HepG2 (cell line): ENCODE results near the gene CHID1. TPM values are rescaled to one million over a fixed set of nuclear protein-coding genes. Genes with fewer than 3 reads are reported as not detected.

Experiments used
- ATAC-seq: fragments of 200-7000 bp; cut with Tn5 transposase; 3 replicates; pipeline ENCODE4 v1.9.1; 2020; ENCODE audit warnings: mild to moderate bottlenecking, moderate library complexity
- BruUV-seq: library from RNA; stranded (reverse); fragments of 400-500 nt; replicated peaks from 2 replicates; lab custom pipeline; 2021; lab: Mats Ljungman, UMichigan
- CTCF ChIA-PET: fragments of 300-600 bp; formaldehyde crosslinking; extraction: SDS; loops from one replicate; lab custom pipeline; 2021; ENCODE audit warnings: low total read pairs, inconsistent platforms, low intra/inter-chr PET ratio; lab: Yijun Ruan, JAX
- POLR2A ChIA-PET: fragments of 350-600 bp; sonication (Branson Sonifier 250); formaldehyde crosslinking; loops from one replicate; lab custom pipeline; 2020; ENCODE audit warnings: antibody characterized with exemption, inconsistent platforms; lab: Yijun Ruan, JAX
- DNase-seq: peaks from one replicate; pipeline ENCODE4 v3.0.0-alpha.2; 2015; ENCODE audit warnings: low spot score
- FAIRE-seq: peaks from 3 replicates; lab custom pipeline; 2011; peaks lifted over from hg19 to GRCh38; lab: Jason Lieb, UNC
- H2AFZ ChIP-seq: one replicate; pipeline ENCODE4 v1.6.1; 2011; ENCODE audit warnings: low read length, inconsistent platforms
- H3K27ac ChIP-seq: fragments of 300-600 bp; 3 replicates; pipeline ENCODE4 v1.8.0; 2011; ENCODE audit warnings: mixed run types, mild to moderate bottlenecking, mixed read lengths, low read length, inconsistent platforms; ENCODE audit not compliant: insufficient read depth; ENCODE audit errors: extremely low read length
- H3K27me3 ChIP-seq, 2 experiments: fragments of 200-600 bp in 1 of 2; 2 replicates in 1 of 2; 3 replicates in 1 of 2; pipeline versions ENCODE4 v1.6.0 to v1.8.0; 2011; ENCODE audit warnings: low read length in 2 of 2, mild to moderate bottlenecking in 2 of 2, moderate library complexity in 2 of 2, inconsistent platforms in 1 of 2; ENCODE audit not compliant: insufficient read depth in 2 of 2, control insufficient read depth in 1 of 2
- H3K36me3 ChIP-seq, 2 experiments: fragments of 200-600 bp in 1 of 2; replicated peaks in 1 of 2; 2 replicates in 1 of 2; 3 replicates in 1 of 2; pipeline versions ENCODE4 v1.5.1 to v1.8.0; 2011; ENCODE audit warnings: low read length in 2 of 2, inconsistent platforms in 1 of 2; ENCODE audit not compliant: insufficient read depth in 2 of 2, control insufficient read depth in 1 of 2
- H3K4me1 ChIP-seq: 2 replicates; pipeline ENCODE4 v1.5.1; 2012; ENCODE audit warnings: low read length, inconsistent platforms; ENCODE audit not compliant: insufficient read depth
- H3K4me2 ChIP-seq: 2 replicates; pipeline ENCODE4 v1.6.0; 2011; ENCODE audit warnings: low read depth, low read length, inconsistent platforms
- H3K4me3 ChIP-seq, 3 experiments: fragments of 200-600 bp in 1 of 3; sonication (generic), shearing (Covaris generic) in 1 of 3; replicated peaks in 1 of 3; 2 replicates each; pipeline ENCODE4 v1.5.1; 2011 to 2016; ENCODE audit warnings: low read length in 3 of 3, inconsistent platforms in 2 of 3, low read depth in 2 of 3, mild to moderate bottlenecking in 2 of 3, control low read depth in 1 of 3, mixed read lengths in 1 of 3; ENCODE audit not compliant: insufficient read depth in 1 of 3
- H3K79me2 ChIP-seq: one replicate; pipeline ENCODE4 v1.6.1; 2011; ENCODE audit warnings: low read length, inconsistent platforms; ENCODE audit not compliant: insufficient read depth
- H3K9ac ChIP-seq: 2 replicates; pipeline ENCODE4 v1.6.0; 2011; ENCODE audit warnings: mild to moderate bottlenecking, low read depth, low read length, inconsistent platforms; ENCODE audit not compliant: insufficient read depth
- H3K9me3 ChIP-seq: 2 replicates; pipeline ENCODE4 v1.5.1; 2012; ENCODE audit warnings: mild to moderate bottlenecking, low read length
- H4K20me1 ChIP-seq: 2 replicates; pipeline ENCODE4 v1.6.0; 2011; ENCODE audit warnings: inconsistent platforms, mild to moderate bottlenecking, low read length, moderate library complexity; ENCODE audit not compliant: insufficient read depth
- HNF1A ChIP-seq, 2 experiments: sonication (generic) in 1 of 2; formaldehyde crosslinking in 1 of 2; IDR thresholded peaks; 2 replicates each; pipeline versions ENCODE4 v1.4.0 to v1.6.1; 2016 to 2020; ENCODE audit warnings: borderline replicate concordance in 1 of 2, low read depth in 1 of 2, mild to moderate bottlenecking in 1 of 2, missing genetic modification reagents in 1 of 2
- IKZF5 ChIP-seq: IDR thresholded peaks from 2 replicates; pipeline ENCODE4 v1.6.1; 2018; ENCODE audit warnings: missing genetic modification reagents, mild to moderate bottlenecking, missing compliant biosample characterization
- MATR3 ChIP-seq: sonication (generic); formaldehyde crosslinking; IDR thresholded peaks from 2 replicates; pipeline ENCODE4 v1.4.0; 2020; ENCODE audit warnings: missing genetic modification reagents
- WGBS: methylation state at CpG from one replicate; pipeline ENCODE4 v1.1.6; 2017; ENCODE audit warnings: low lambda C conversion rate; 5-methylcytosine and 5-hydroxymethylcytosine counted together
- in situ Hi-C: cut with HindIII; loops from 2 replicates; pipeline ENCODE4 v1.10.0; 2017; ENCODE audit warnings: low pct_unique_long_range_greater_than_20kb; ENCODE audit not compliant: extremely low pct_ligation_motif_present
- intact Hi-C: fragments of 100-400 bp; cut with micrococcal nuclease; formaldehyde crosslinking; loops from one replicate; pipeline ENCODE4 v1.10.0; 2022; ENCODE audit not compliant: unreplicated experiment
- polyA plus RNA-seq, 8 experiments: library from polyadenylated mRNA; depleted of rRNA in 3 of 8; stranded (reverse) in 7 of 8; unstranded in 1 of 8; fragments of >200 nt; fragmentation: Illumina TruSeq in 4 of 8; extraction: Trizol in 4 of 8; gene quantifications; 2 replicates each; pipeline versions ENCODE4 v1.2.1 to v1.2.3, GENCODE V29; 2011 to 2016; ENCODE audit warnings: low read depth in 4 of 8, missing spikeins in 1 of 8, mixed read lengths in 1 of 8; ENCODE audit not compliant: insufficient read depth in 1 of 8
- total RNA-seq, 5 experiments: library from RNA; depleted of rRNA; stranded (reverse); fragments of >200 nt; fragmentation: Illumina TruSeq; extraction: Trizol; gene quantifications; 2 replicates each; pipeline ENCODE4 v1.2.3, GENCODE V29; 2016; ENCODE audit warnings: low read depth in 1 of 5

Gene CHID1
- total and polyA plus RNA-seq, 2 of the 13 experiments (the other 11 are each of a cell fraction or from before 2014, with no cell fraction given) = 65.1 to 93.6 TPM

DNA sequence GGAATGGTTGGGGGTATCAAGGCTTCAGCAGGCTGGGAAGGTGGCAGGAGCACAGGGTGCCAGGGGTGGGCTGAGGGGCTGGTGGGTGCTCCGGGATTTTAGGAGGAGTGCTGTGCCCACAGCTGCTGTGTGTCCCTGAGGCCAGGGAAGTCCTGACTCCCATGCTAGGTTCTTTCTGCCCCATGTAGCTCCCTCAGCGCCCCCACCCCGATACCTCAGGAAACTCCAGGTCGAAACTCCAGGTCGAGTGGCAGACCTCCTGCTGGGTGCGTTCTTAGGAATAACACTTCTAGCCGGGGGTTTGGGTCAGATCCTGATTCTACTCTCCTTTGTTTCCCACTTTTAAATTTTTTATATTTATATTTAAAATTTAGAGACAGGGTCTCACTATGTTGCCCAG lies 23.3 kb upstream of the CHID1 start:
- no peak overlapping the region for H3K4me2 ChIP-seq
- peaks cover 85% of the 10 kb centered on the region for H3K79me2 ChIP-seq
- H3K27ac ChIP-seq = peak overlapping the region; percentile 26
- H3K36me3 ChIP-seq = peaks cover 4 to 12% of the 10 kb centered on the region in 2 experiments; a peak in 3 of 5 replicates
- DNase-seq (no peak), FAIRE-seq (no peak), ATAC-seq (no peak)
- no TSS peak for BruUV-seq
- H3K9me3 ChIP-seq = no peaks in the 10 kb centered on the region
- H2AFZ ChIP-seq = no peak overlapping the region
- in situ Hi-C loops = no loop called here
- TF ChIP-seq IKZF5 = no peak
- no peak for TF ChIP-seq HNF1A (IDR thresholded peaks at IDR 0.05; ENCODE audit: low read depth)
- no peak for TF ChIP-seq HNF1A (CRISPR knock-in tag; IDR thresholded peaks at IDR 0.05; ENCODE audit: borderline replicate concordance)
- no peak for TF ChIP-seq MATR3 (CRISPR knock-in tag)
- TF ChIP-seq, all 625 proteins: peak for 0
- WGBS = 95% methylated on average over 6 of the region's 7 CpGs
- Histone ChIP-seq H3K4me1 (peaks cover 87% of the 10 kb centered on the region), H3K4me3 (no peak overlapping the region), H3K9ac (peak overlapping the region; percentile 15; the same call in 1 of the 2 replicates), H3K27me3 (no peaks in the 10 kb centered on the region), H4K20me1 (peaks cover 37% of the 10 kb centered on the region)
- POLR2A ChIA-PET = interaction anchor here (0.8 to 2.7 kb wide), 3 partner anchors 9 to 18 kb away, joined by 3 to 27 read pairs (median 5); partner anchors contain the start of gene AP2A2
- CTCF ChIA-PET = no interaction called here
- intact Hi-C loops = no loop called here
